CD4-positive, alpha-beta T cell (primary cell): ENCODE results near the gene SEMA6D. TPM values are rescaled to one million over a fixed set of nuclear protein-coding genes. Genes with fewer than 3 reads are reported as not detected.

Source experiments
- ATAC-seq: fragments of 200-7000 bp; cut with Tn5 transposase; one replicate; pipeline ENCODE4 v1.10.0; 2022; ENCODE audit warnings: mild to moderate bottlenecking; ENCODE audit not compliant: poor library complexity
- CTCF ChIA-PET: fragments of 350-600 bp; sonication (Branson Sonifier 250); formaldehyde crosslinking; loops from one replicate; lab custom pipeline; 2021; ENCODE audit warnings: antibody characterized with exemption, inconsistent platforms; lab: Charles Lee
- POLR2A ChIA-PET: fragments of 350-600 bp; sonication (Branson Sonifier 250); formaldehyde crosslinking; loops from one replicate; lab custom pipeline; 2021; ENCODE audit warnings: antibody characterized with exemption, inconsistent platforms; lab: Charles Lee
- DNase-seq, 14 experiments: peaks; one replicate each; pipeline ENCODE4 v3.0.0-alpha.2; 2013 to 2020; ENCODE audit warnings: mixed read lengths in 2 of 14
- H3K27ac ChIP-seq, 2 donors: one replicate each; pipeline versions ENCODE4 v1.5.1 to v1.7.0; 2013; ENCODE audit warnings: low read length in 2 of 2, low read depth in 1 of 2, mild to moderate bottlenecking in 1 of 2
- H3K27me3 ChIP-seq, 2 experiments: 1 replicate in 1 of 2; 2 replicates in 1 of 2; pipeline versions ENCODE4 v1.6.1 to v1.7.0; 2013; ENCODE audit warnings: low read length in 2 of 2, control low read depth in 1 of 2, mild to moderate bottlenecking in 1 of 2, moderate library complexity in 1 of 2; ENCODE audit not compliant: insufficient read depth in 2 of 2, control insufficient read depth in 1 of 2
- H3K36me3 ChIP-seq: one replicate; pipeline ENCODE4 v1.6.1; 2013; ENCODE audit warnings: low read length, control low read depth; ENCODE audit not compliant: insufficient read depth
- H3K4me1 ChIP-seq: one replicate; pipeline ENCODE4 v1.6.1; 2013; ENCODE audit warnings: low read length, control low read depth; ENCODE audit not compliant: insufficient read depth
- H3K4me3 ChIP-seq: one replicate; pipeline ENCODE4 v1.5.1; 2013; ENCODE audit warnings: mild to moderate bottlenecking, low read length, moderate library complexity
- H3K9me3 ChIP-seq, 2 experiments: 1 replicate in 1 of 2; 2 replicates in 1 of 2; pipeline versions ENCODE4 v1.6.1 to v1.7.0; 2013; ENCODE audit warnings: low read length in 2 of 2, mild to moderate bottlenecking in 2 of 2, control low read depth in 1 of 2, moderate library complexity in 1 of 2; ENCODE audit not compliant: control insufficient read depth in 1 of 2, insufficient read depth in 1 of 2
- H3K27ac Mint-ChIP-seq: one replicate; pipeline ENCODE4 v1.8.0; 2020; ENCODE audit warnings: mixed read lengths
- H3K27me3 Mint-ChIP-seq: one replicate; pipeline ENCODE4 v1.8.0; 2021; ENCODE audit warnings: mixed read lengths
- H3K36me3 Mint-ChIP-seq: one replicate; pipeline ENCODE4 v1.8.0; 2021; ENCODE audit warnings: low read depth, mixed read lengths
- H3K4me1 Mint-ChIP-seq: one replicate; pipeline ENCODE4 v1.8.0; 2021; ENCODE audit warnings: low read depth, mixed read lengths
- H3K4me3 Mint-ChIP-seq: one replicate; pipeline ENCODE4 v1.8.0; 2020; ENCODE audit warnings: mild to moderate bottlenecking, mixed read lengths
- H3K9me3 Mint-ChIP-seq: one replicate; pipeline ENCODE4 v1.8.0; 2020; ENCODE audit warnings: mixed read lengths
- intact Hi-C, 2 experiments: fragments of 100-400 bp; cut with DNase I in 1 of 2; cut with micrococcal nuclease in 1 of 2; formaldehyde crosslinking; loops; one replicate each; pipeline versions ENCODE4 v1.15.1 to v1.9.0; 2023 to 2025; cut with DNase I, micrococcal nuclease
- total RNA-seq, 174 experiments: library from RNA in 2 of 174; stranded (reverse) in 2 of 174; gene quantifications; one replicate each; pipeline ENCODE4 v1.2.3 and lab custom pipeline; 2021 to 2026
- TF ChIP-seq, protein P1 (sequence below): fragments of 200-600 bp; IDR thresholded peaks from one replicate; pipeline ENCODE4 v1.8.0; 2022; ENCODE audit warnings: antibody characterized with exemption, mild to moderate bottlenecking

The SEMA6D gene
- total RNA-seq, 2 experiments from 2014 or later = not detected

DNA sequence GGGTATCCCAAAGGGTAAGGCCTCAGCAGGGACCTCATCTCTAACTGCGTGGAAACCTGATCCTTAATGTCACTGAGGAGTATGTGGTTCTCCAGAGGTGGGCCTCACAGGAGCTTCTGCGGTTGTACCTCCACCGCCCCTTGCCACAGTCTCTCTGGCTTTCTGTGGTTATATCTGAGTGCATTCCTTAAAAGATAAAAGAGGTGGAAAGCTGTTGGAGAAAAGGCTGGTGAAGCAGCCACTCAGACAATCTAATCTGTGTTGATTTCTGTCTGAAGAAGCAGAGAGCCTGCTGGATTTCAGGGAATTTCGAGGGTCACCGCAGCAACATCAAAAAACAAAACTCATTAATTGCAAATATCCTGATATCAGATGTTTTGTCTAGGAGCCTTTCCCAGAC is 51.4 kb downstream of the SEMA6D start:
- CTCF ChIA-PET = no interaction called here

DNA sequence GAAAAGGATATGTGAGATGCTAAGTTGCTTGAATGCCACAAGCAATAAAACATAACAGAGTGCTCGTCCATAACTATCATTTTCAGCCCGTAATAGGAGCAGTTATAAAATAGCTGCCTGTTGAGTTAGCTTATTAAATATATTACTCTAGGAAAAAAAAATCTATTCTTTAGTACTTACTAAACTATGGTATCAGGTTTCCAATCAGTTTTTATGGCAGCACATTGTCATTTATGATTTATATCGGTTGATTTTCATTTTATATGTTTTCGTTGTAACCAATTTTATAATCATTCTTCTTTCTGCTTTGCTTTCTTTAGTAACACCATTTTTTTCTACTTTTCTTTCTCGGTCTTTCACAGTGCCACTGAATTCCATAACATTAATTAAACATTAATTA is 51.9 kb downstream of the SEMA6D start:
- DNase-seq (no peak), ATAC-seq (no peak)
- H3K9me3 ChIP-seq = peaks cover 0 to 5% of the 10 kb centered on the region in 2 experiments
- Mint-ChIP-seq H3K9me3 (peaks cover 4% of the 10 kb centered on the region), H3K27me3 (no peaks in the 10 kb centered on the region), H3K36me3 (no peaks in the 10 kb centered on the region), H3K4me1 (no peaks in the 10 kb centered on the region), H3K27ac (no peak overlapping the region), H3K4me3 (no peak overlapping the region)
- no peaks in the 10 kb centered on the region for H3K27me3 ChIP-seq
- TF ChIP-seq, protein P1, sequence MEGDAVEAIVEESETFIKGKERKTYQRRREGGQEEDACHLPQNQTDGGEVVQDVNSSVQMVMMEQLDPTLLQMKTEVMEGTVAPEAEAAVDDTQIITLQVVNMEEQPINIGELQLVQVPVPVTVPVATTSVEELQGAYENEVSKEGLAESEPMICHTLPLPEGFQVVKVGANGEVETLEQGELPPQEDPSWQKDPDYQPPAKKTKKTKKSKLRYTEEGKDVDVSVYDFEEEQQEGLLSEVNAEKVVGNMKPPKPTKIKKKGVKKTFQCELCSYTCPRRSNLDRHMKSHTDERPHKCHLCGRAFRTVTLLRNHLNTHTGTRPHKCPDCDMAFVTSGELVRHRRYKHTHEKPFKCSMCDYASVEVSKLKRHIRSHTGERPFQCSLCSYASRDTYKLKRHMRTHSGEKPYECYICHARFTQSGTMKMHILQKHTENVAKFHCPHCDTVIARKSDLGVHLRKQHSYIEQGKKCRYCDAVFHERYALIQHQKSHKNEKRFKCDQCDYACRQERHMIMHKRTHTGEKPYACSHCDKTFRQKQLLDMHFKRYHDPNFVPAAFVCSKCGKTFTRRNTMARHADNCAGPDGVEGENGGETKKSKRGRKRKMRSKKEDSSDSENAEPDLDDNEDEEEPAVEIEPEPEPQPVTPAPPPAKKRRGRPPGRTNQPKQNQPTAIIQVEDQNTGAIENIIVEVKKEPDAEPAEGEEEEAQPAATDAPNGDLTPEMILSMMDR = no peak
- no peaks in the 10 kb centered on the region for H3K4me1 ChIP-seq
- H3K36me3 ChIP-seq = no peaks in the 10 kb centered on the region
- ChIA-PET POLR2A (no interaction called here), CTCF (no interaction called here)
- no peak overlapping the region for H3K4me3 ChIP-seq
- intact Hi-C loops = no loop called here
- H3K27ac ChIP-seq = no peak overlapping the region

More for the DNA sequence above, 51.4 kb downstream of the SEMA6D start:
- Mint-ChIP-seq H3K4me3 (no peak overlapping the region), H3K4me1 (no peaks in the 10 kb centered on the region), H3K9me3 (peaks cover 4% of the 10 kb centered on the region), H3K27me3 (no peaks in the 10 kb centered on the region), H3K36me3 (no peaks in the 10 kb centered on the region), H3K27ac (no peak overlapping the region)
- ATAC-seq = no peak
- H3K27me3 ChIP-seq = no peaks in the 10 kb centered on the region
- no peak for DNase-seq
- no peaks in the 10 kb centered on the region for H3K4me1 ChIP-seq
- TF ChIP-seq, protein P1 = no peak
- POLR2A ChIA-PET = no interaction called here
- H3K9me3 ChIP-seq = peaks cover 0 to 6% of the 10 kb centered on the region in 2 experiments
- intact Hi-C loops = no loop called here
- H3K36me3 ChIP-seq = no peaks in the 10 kb centered on the region
- H3K27ac ChIP-seq = no peak overlapping the region
- no peak overlapping the region for H3K4me3 ChIP-seq

- Histone ChIP-seq H3K27ac (no peak overlapping the region), H3K36me3 (no peaks in the 10 kb centered on the region), H3K4me3 (no peak overlapping the region), H3K9me3 (no peaks in the 10 kb centered on the region), H3K4me1 (no peaks in the 10 kb centered on the region), H3K27me3 (no peaks in the 10 kb centered on the region)
- TF ChIP-seq, protein P1 = no peak
- POLR2A ChIA-PET = no interaction called here
- Mint-ChIP-seq H3K4me3 (no peak overlapping the region), H3K9me3 (peaks cover 2% of the 10 kb centered on the region), H3K4me1 (no peaks in the 10 kb centered on the region), H3K27ac (no peak overlapping the region), H3K27me3 (no peaks in the 10 kb centered on the region), H3K36me3 (no peaks in the 10 kb centered on the region)
- ATAC-seq (no peak), DNase-seq (no peak)
- CTCF ChIA-PET = no interaction called here
- intact Hi-C loops = no loop called here
These were observed 55.8 kb downstream of the SEMA6D start for GRCh38 chr15:47773143-47773542.
